ENCODE results near the gene TYW1B.
"Not testable (repeated sequence)": the region's sequence is repeated elsewhere in the genome, so short reads cannot be mapped to it uniquely, and the experiment has no call there.

Gene TYW1B

DNA sequence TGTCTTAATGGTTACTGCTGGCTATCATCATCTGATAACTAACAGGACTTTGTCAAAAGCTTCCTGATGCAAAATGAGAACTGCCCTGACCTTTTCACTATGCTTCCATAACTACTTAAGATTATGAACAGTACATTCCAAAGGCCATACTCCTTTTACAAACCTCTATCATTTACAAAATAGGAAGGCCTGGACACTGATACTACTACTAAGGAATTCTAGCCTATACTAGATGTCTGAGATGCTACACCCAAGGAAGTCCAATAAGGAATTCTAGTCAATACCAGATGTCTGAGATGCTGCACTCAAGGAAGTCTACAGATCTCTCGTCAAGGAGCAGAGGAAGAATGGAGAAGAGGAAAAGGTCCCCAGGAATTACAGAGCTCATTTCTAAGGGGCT, 130.9 kb downstream of the TYW1B start:
- not testable (repeated sequence) for DNase-seq (ENCODE audit: low read depth)

DNA sequence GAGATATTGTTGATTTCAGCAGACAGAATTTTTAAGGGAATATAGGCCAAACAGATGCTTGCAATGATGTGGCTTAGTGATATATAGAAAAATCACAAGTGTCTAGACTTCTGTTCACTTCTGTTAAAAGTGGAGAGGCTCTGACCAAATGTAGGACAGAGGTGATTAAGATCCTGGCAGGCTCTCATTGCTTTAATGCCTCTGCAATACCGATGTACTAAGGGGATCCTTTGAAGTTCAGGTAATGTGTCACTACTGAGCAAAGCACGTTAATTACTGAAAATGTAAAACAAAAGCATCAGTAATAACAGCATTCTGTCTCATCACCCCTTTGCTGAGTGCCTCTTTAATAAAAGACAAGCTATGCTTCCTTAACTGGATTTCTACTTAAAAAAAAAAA, 131.4 kb downstream of the TYW1B start:
- not testable (repeated sequence) for DNase-seq (ENCODE audit: low read depth)

DNA sequence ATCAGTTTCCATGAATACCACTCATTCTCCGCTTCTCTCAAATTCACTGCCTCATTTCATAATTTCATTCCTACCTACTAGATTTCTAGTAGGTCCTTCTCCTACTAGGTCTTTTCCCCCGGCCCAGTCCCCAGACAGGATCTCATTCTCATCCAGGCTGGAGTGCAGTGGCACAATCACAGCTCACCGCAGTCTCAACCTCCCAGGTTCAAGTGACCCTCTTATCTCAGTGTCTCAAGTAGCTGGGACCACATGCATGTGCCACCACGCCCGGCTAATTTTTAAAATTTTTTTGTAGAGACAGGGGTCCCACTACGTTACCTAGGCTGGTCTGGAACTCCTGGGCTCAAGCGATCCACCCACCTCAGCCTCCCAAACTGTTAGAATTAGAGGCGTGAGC, 132.5 kb downstream of the TYW1B start:
- not testable (repeated sequence) for DNase-seq (ENCODE audit: low read depth)

- not testable (repeated sequence) for DNase-seq (ENCODE audit: low read depth)
Measured at GRCh38 chr7:72691442-72691841, 136.6 kb downstream of the TYW1B start.

- DNase-seq (ENCODE audit: low read depth): not testable (repeated sequence)
Measured at GRCh38 chr7:72690177-72690576, 137.8 kb downstream of the TYW1B start.

- DNase-seq (ENCODE audit: low read depth): not testable (repeated sequence)
Measured at GRCh38 chr7:72689344-72689743, 138.7 kb downstream of the TYW1B start.

DNA sequence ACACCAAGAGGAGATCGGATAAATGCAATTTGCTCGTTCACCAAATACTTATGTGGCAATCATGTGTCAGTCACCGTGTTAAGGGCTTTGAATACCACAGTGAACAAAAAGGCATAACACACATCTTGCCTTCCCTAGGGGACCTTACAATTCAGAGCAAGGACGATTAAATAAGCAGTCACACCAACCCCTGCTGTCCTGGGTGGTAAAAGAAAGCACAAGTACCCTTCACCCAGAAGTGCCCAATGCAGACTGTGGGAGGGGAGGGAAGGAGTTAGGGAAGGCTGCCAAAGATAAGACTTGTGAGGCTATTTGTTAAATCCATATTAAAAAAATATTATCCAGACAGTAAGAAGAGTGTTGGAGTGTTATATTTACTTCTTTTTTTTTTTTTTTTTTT, 146.8 kb downstream of the TYW1B start:
- not testable (repeated sequence) for DNase-seq (ENCODE audit: low read depth)

- not testable (repeated sequence) for DNase-seq (ENCODE audit: low read depth)
Measured at GRCh38 chr7:72676880-72677279, 151.1 kb downstream of the TYW1B start.

DNA sequence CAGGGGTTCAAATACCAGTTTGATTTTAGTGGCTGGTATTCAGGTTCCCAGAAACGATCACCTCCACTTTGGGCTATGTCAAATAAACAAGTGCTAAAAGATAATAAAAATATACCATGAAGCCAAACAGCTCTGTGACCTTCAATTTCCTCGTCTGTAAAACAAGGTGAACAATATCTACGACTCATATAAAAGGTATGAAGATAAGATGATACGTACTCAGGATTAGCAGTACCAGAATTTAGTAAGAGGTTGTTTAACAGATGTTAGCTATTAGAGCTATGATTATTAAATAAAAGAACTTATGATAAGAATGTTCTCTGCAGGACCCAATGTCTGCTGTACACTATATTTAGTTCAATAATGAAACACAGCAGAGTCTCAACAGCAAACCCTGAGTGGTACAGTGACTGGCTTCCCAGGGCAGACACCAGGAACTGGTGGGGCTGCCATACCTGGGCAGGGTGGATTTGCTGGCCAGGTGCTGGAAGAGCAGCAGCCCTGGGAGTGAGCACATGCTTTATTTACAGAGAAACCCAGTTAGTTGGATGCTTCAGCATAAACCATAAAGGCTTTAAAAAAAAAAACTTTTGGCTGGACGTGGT, 151.8 kb downstream of the TYW1B start:
- DNase-seq (ENCODE audit: low read depth): not testable (repeated sequence)

DNA sequence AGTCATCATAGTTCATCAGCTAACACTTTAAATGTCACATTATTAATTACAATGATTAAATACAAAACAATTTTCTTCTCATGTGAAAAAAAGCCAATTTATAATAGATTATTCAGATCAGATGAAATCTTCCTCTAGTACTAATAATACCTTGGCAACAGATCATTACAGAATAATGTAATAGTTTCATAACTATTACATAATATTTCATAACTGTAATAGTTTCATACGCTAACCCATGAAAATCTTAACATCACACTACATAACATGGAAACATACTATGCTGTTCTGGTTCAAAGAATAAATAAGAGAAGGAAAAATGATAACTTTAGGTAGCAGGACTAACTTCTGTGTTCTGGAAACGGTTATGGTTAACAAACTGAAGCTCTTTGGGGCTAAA, 152.3 kb downstream of the TYW1B start:
- not testable (repeated sequence) for DNase-seq (ENCODE audit: low read depth)

GRCh38 chr7:72674394-72674793, 153.6 kb downstream of the TYW1B start:
- no peak for DNase-seq (ENCODE audit: low read depth)

DNA sequence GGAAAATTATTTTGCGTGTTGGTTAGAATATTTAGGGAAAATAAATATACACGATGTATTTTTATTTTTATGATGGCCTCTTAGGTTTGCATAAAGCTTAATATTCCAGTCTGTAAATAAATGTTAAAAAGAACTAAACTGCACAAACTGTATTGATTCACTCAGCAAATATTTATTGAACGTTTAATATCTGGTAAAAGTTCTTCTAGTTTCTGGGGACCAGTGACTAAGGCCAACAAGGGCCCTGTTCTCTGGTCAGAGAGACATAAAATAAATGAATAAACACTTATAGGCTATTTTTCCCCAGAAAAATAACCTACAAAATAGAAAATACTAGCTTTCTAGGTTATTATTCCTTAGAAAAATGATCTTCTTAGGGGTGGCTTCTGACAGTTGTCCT, 157.2 kb downstream of the TYW1B start:
- not testable (repeated sequence) for DNase-seq (ENCODE audit: low read depth)

DNA sequence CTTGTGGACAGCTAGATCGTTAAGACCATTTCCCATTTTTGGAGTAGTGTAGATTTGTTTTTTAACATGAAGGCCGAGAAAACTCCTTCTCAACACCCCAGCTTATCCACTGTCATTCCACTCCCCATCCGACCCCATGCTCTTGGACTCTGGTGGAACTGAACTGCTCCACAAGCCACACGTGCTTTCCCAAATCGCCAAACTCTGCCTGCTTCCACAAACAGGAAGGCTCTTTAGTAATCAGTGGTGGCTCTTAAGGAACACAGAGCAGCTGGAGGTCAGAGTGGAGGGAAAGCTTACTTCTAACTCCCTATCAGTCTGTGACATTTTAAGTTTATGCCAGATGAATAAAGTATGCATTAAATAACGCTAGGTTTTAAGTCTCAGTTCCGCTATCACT, 159.6 kb downstream of the TYW1B start:
- not testable (repeated sequence) for DNase-seq (ENCODE audit: low read depth)

- not testable (repeated sequence) for DNase-seq (ENCODE audit: low read depth)
Measured at GRCh38 chr7:72667049-72667448, 161.0 kb downstream of the TYW1B start.

DNA sequence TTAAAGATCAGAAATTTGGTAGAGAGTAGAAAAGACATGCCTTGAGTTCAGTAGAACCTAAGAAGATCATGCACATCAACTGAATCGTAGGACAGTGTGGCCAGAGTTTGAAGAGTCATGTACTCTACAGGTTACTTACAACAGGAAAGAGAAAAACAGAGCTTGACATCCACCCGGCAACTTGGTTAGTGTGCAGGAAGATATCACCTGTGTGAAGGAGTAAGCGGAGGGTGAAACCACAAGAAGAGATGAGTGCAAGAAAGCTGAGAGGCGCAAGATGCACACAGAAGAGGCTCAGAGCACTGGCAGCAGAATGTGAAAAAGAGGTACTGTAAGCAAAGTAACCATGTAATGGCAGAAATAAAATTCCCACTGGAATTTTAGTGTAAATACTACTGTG, 179.4 kb downstream of the TYW1B start:
- not testable (repeated sequence) for DNase-seq (ENCODE audit: low read depth)

DNA sequence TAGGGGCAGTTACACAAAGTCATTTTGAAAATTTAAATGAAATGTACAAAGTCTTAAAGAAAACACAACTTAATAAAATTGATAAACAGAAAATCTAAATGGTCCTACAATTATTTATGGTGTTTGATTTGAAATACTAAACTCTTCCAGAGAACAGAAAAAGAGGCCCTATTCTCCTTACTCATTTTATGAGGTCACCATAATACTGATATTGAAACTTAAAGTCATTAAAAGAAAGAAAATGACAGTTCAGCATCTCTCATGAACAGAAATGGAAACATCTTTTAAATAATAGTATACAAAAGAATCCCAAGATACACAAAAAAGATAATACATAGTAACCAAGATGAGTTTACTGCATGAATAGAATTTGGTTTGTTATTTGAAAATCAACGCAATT, 184.3 kb downstream of the TYW1B start:
- DNase-seq (ENCODE audit: low read depth): not testable (repeated sequence)

DNA sequence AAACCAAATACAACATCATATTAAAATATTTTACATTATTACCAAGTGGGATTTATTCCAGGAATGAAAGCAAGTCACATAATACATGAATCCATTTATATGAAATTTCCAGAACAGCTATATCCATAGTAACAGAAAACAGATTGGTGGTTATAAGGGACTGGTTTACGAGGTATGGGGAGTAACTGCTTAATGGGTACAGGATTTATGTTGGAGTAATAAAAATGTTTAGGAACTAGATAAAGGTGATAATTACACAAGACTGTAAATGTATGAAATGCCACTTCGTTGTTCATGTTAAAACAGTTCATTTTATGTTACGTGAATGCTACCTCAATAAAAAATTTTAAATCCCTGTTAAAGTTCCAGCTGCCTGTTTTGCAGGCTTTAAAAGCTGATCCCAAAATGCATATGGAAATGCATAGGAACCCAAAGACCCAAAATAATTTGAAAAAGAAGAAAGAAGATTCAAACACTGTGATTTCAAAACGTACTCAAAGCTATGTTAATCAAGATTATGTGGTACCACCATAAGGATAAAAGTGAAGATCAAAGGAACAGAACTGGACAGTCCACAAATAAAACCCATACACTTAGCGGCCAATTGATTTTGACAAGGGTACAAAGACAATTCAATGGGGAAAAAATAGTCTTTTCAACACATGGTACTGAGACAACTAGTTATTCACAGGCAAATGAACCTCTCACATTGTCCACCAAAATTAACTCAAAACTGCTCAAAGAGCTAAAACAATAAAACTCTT, 186.3 kb downstream of the TYW1B start:
- not testable (repeated sequence) for DNase-seq (ENCODE audit: low read depth)

GRCh38 chr7:72640740-72641139, 187.3 kb downstream of the TYW1B start:
- not testable (repeated sequence) for DNase-seq (ENCODE audit: low read depth)

DNA sequence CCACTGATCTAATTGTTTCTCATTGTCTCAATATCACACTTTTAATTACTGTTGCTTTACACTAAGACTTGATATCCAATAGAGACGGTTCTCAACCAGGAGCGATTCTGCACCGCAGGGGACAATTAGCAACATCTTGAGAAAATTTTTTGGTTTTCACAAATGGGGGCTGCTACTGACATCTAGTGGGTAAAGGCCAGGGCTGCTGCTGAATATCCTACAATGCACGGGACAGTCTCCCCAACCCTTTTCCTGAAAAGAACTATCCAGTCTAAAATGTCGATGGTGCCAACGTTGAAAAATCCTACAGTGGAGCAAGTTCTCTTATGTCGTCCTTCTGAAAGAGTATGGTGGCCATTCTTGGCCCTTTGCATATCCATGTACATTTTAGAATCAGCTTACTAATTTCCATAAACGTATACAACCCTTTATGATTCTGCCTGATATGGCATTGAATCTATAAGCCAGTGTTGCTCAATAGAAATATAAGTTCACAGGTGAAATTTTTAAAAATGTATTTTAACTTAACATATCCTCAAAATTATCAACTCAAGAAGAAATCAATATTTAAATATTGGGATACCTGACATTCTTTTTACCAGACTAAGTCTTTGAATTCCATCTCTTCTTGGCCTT, 192.6 kb downstream of the TYW1B start:
- DNase-seq (ENCODE audit: low read depth): not testable (repeated sequence)

GRCh38 chr7:72632765-72633292, 195.2 kb downstream of the TYW1B start:
- not testable (repeated sequence) for DNase-seq (ENCODE audit: low read depth)

DNA sequence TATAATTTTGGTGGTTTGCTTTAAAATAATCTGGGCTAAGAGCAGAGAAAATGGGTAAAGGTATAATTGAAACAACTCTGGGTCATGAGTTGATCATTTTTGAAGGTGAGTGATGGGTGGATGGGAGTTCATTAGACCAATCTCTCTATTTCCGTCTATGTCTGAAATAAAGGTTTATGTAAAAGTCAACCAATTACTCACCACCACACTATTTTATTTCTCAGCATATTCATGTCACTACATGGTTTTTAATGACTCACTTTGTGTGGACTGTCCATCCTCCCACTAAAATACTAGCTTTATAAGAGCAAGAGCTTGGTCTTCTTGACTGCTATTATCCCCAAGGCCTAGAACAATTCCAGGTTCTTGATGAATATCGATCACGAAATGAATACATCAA, 199.6 kb downstream of the TYW1B start:
- DNase-seq (ENCODE audit: low read depth): not testable (repeated sequence)

DNA sequence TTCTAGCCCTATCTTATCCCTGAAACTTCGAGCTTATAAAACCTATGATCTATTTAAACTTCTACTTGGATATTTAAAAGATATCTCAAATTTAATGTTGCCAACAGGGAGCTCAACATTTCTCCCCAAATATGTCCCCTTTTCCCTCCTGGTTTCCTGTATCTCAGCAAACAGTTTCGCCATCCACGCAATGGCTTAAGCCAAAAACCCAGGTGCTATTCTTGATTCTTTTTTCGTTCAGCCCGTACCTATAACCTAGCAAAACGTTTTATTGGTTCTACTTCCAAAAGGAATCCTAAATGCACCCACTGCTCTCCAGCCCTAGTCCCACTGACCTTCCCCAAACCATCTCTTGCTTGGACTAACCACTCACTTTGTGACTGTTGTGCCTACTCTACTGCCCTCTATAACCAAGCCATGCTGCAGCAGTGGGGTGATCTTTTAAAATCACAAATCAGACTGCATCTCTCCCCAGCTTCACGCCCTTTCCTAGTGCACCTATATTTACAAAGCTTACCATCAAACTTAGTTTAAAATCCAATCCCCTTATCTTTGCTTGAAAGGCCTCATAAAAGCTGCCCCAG, 201.5 kb downstream of the TYW1B start:
- DNase-seq (ENCODE audit: low read depth): not testable (repeated sequence)
